AG09319 (cell line): ENCODE measurements around the gene YTHDC1.

ENCODE experiments used
- DNase-seq: peaks from one replicate; pipeline ENCODE4 v3.0.0-alpha.2; 2010; ENCODE audit warnings: low read depth; ENCODE audit errors: extremely low read depth
- TF ChIP-seq, protein P1 (sequence below): IDR thresholded peaks from 2 replicates; pipeline ENCODE4 v1.5.1; 2011; ENCODE audit warnings: low read depth, mild to moderate bottlenecking, inconsistent platforms, low read length, moderate library complexity

The YTHDC1 gene

DNA sequence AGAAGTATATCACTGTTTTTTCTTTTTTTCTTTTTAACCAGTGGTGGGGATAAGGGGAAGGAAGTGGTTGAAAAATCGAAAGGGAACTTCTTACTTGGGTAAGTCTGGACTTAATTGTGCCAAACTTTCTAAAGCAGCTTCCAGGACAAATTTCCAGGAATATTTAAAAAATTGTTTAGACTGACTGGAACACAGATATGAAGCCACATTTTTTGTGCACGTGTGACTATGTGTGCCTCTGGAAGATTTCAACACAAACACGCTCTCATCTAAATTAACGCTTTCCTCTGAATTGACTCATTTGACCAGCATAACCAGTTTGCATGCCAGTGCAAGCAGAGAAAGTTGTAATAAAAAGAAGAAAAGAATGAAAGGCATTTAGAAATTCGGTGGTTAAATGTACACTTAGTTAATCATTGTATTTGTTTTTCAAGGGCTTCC is 18.8 kb upstream of the YTHDC1 start:
- peak; percentile 45 for DNase-seq
- TF ChIP-seq, protein P1, sequence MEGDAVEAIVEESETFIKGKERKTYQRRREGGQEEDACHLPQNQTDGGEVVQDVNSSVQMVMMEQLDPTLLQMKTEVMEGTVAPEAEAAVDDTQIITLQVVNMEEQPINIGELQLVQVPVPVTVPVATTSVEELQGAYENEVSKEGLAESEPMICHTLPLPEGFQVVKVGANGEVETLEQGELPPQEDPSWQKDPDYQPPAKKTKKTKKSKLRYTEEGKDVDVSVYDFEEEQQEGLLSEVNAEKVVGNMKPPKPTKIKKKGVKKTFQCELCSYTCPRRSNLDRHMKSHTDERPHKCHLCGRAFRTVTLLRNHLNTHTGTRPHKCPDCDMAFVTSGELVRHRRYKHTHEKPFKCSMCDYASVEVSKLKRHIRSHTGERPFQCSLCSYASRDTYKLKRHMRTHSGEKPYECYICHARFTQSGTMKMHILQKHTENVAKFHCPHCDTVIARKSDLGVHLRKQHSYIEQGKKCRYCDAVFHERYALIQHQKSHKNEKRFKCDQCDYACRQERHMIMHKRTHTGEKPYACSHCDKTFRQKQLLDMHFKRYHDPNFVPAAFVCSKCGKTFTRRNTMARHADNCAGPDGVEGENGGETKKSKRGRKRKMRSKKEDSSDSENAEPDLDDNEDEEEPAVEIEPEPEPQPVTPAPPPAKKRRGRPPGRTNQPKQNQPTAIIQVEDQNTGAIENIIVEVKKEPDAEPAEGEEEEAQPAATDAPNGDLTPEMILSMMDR = no peak

DNA sequence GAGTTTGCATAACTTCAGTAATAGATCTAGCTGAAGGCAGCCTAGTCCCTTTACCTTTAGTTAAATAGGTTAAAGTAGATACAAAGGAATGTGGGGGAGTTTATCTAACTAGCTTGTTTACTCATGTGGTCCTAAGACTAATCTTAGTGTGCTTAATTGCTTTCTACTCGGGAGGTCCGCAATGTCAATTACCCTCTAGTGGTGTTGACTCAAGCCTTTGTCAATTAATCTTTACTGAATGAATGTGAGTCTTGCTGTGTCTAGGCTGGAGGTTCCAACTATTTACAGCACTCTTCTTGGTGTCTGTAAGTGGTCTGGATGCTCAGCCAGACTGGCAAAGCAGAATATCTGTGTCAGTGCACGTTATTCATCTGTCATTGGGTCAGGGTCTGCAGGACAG is 17.9 kb upstream of the YTHDC1 start:
- DNase-seq = no peak
- TF ChIP-seq, protein P1 = no peak

- DNase-seq = no peak
- TF ChIP-seq, protein P1 = no peak
These were observed 16.7 kb upstream of the YTHDC1 start for GRCh38 chr4:68366600-68366999.

DNA sequence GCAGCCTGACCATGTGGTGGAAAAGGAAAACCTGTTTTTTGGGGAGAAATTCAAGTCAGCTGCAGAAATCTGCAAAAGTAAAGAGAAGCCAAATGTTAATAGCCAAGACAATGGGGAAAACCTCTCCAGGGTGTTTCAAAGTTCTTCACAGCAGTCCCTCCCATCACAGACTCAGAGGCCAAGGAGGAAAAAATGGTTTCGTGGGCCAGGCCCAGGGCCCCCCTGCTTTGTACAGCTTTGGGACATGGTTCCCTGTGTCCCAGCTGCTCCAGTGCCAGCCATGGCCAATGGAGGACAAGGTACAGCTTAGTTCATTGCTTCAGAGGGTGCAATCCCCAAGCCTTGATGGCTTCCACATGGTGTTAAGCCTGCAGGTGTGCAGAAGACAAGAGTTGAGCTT is 15.2 kb upstream of the YTHDC1 start:
- TF ChIP-seq, protein P1 = no peak
- DNase-seq = no peak

DNA sequence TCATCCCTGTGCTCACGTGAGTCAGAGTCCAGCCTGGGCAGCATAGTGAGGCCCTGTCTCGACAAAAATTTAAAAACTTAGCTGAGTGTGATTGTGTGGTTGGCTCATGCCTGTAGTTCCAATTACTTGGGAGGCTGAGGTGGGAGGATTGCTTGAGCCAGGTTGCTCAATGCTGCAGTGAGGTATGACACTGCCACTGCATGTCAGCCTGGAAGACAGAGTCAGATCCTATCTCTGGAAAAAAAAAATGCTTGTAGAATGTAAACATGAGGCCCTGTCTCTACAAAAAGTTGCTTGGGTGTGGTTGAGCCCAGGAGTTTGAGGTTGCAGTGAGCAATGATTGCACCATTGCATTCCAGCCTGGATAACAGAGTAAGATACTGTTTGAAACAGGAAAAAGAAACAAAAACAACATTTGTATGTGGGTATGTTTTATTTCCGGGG is 11.3 kb upstream of the YTHDC1 start:
- TF ChIP-seq, protein P1 = no peak

DNA sequence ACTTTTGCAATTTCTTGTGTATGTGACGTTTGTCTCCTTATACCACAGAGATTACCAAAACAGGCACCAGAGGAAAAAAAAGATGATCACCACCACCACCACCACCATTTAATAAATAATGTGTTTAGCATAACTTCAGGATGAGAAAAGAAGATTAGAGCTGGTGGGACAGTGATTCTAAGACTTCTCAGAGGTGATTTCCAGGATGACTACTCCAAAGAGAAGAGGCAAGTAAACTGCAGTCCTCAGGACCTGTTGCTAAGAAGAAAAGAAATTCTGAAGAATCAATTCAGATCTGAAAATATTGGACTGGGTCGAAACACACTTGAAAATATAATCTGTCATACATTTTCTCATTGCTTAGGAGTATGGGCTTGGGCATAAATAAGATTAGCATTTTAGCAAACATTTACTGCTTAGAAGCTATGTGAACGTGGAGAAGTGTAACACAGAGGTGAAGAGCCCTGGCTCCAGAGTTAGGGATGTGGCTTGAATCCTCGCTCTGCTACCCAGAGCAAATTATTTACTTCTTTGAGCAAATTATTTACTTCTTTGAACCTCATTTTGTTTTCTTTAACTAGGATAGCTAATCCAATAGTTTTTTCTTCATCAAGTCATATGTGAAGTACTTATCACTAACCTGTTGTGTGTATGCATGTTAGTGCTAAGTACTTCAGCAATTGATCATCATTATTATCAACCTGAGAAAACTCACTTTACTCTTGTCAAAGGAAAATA is 10.5 kb upstream of the YTHDC1 start:
- no peak for DNase-seq
- TF ChIP-seq, protein P1 = no peak

More for the DNA sequence above, 11.3 kb upstream of the YTHDC1 start:
- DNase-seq = peak; percentile 46

DNA sequence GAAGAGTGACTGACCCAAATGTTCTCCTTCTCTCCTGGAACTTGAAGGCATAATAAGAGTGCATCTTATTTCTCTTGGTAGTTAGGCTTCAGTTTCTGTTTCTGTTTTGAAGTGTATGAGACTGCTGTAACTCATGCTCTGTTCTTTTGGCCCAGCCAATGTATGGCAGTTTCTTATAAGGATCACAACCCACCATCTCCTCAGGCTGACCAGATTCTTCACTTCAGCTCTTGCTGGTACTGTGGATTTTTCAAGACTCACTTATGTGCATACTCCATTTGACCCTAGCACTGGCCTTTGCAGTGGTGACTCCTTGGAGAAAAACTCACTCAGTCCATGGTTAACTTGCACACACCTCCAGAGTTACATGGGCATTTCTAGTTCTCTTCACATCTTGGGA is 9.6 kb upstream of the YTHDC1 start:
- DNase-seq = no peak
- TF ChIP-seq, protein P1 = no peak
